Stimulated activated CD4-positive, alpha-beta T cell treated with anti-CD3 and anti-CD28 coated beads, Interleukin-15, amount 100 ng/mL, for 48 hours (primary cell): ENCODE measurements around the gene TXNL4A.

ENCODE experiments used
- DNase-seq, 2 donors: peaks; one replicate each; pipeline ENCODE4 v3.0.0-alpha.2; 2020; ENCODE audit warnings: low read depth in 2 of 2

TXNL4A gene

GRCh38 chr18:79935925-79936324 lies 52.4 kb downstream of the TXNL4A start:
- no peak for DNase-seq

GRCh38 chr18:79935499-79935898 lies 52.9 kb downstream of the TXNL4A start:
- no peak for DNase-seq

- DNase-seq = no peak
These were observed 53.3 kb downstream of the TXNL4A start for GRCh38 chr18:79935098-79935480.

GRCh38 chr18:79934311-79935097 lies 53.9 kb downstream of the TXNL4A start:
- no peak for DNase-seq

- no peak for DNase-seq
These were observed 54.6 kb downstream of the TXNL4A start for GRCh38 chr18:79933765-79934164.

GRCh38 chr18:79932907-79933306 lies 55.5 kb downstream of the TXNL4A start:
- no peak for DNase-seq

GRCh38 chr18:79931475-79931874 lies 56.9 kb downstream of the TXNL4A start:
- DNase-seq = no peak

- no peak for DNase-seq
These were observed 58.2 kb downstream of the TXNL4A start for GRCh38 chr18:79930020-79930642.

- no peak for DNase-seq
These were observed 59.8 kb downstream of the TXNL4A start for GRCh38 chr18:79928563-79928960.

GRCh38 chr18:79927607-79928562 lies 60.5 kb downstream of the TXNL4A start:
- DNase-seq = no peak

- no peak for DNase-seq
These were observed 61.4 kb downstream of the TXNL4A start for GRCh38 chr18:79926715-79927606.

- no peak for DNase-seq
These were observed 62.1 kb downstream of the TXNL4A start for GRCh38 chr18:79926306-79926705.

GRCh38 chr18:79924814-79925731 lies 63.3 kb downstream of the TXNL4A start:
- no peak for DNase-seq

- no peak for DNase-seq
These were observed 64.3 kb downstream of the TXNL4A start for GRCh38 chr18:79923896-79924585.

- no peak for DNase-seq
These were observed 65.4 kb downstream of the TXNL4A start for GRCh38 chr18:79922971-79923411.

GRCh38 chr18:79921984-79922965 lies 66.1 kb downstream of the TXNL4A start:
- DNase-seq = no peak
